ENCODE data around the gene MAP9. TPM values are rescaled to one million over a fixed set of nuclear protein-coding genes. Genes with fewer than 3 reads are reported as not detected.
"Not testable (repeated sequence)": the region's sequence is repeated elsewhere in the genome, so short reads cannot be mapped to it uniquely, and the experiment has no call there.

Gene MAP9
- total and polyA plus RNA-seq, 2 of the 4 experiments (the other 2 are of a cell fraction), result 4.0 to 6.6 TPM

DNA sequence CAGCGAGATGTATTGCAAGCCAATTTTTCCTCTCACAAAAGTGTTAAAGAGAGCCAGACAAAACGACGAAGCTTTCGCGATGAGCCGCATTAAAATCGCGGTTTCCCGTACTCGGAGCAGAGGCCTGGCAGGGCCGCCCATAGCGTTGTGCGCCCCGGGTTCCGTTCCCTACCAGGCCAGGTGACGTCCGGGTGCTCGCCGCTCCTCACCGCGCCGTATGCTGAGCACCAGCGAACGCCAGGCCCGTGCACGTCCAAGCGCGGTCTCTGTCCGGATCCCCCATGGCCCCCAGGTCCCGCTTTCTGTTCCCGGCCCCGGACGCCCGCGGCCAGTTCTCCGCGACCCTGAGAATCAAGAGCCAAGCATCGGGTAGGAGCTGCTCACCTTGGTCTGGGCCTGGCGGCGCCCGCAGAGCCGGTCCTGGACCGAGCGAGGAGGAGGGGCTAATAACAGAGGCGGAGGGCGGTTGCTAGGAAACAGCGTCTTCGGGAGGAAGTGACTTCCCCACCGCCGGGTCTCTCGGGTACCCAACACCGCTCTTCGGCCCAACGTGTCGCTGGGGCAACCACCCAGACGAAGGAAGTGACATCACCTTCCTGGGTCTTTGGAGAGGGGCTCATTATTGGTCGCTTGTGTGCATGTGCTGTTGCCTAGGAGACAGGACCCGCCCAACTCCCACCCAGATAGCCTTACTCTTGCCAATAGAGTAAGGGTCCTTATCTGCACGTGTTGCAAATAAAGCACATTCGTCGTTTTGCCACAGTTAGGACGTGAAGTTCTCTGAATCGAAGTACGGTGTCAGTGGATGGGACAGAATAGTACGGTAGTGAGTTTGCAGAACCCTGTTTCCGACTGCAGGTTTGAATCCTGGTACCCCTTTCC lies at the start of gene MAP9 (continued):
- no peak for TF ChIP-seq CHD1 (IDR thresholded peaks at IDR 0.05; ENCODE audit: low read depth, low read length)
- no peak for TF ChIP-seq MAFK (IDR thresholded peaks at IDR 0.05; ENCODE audit: low read depth, low read length)
- TF ChIP-seq, protein P1, sequence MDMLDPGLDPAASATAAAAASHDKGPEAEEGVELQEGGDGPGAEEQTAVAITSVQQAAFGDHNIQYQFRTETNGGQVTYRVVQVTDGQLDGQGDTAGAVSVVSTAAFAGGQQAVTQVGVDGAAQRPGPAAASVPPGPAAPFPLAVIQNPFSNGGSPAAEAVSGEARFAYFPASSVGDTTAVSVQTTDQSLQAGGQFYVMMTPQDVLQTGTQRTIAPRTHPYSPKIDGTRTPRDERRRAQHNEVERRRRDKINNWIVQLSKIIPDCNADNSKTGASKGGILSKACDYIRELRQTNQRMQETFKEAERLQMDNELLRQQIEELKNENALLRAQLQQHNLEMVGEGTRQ (IDR thresholded peaks at IDR 0.05; ENCODE audit: low read depth, low read length), result peak; percentile 71; the same call in 1 of the 2 replicates

DNA sequence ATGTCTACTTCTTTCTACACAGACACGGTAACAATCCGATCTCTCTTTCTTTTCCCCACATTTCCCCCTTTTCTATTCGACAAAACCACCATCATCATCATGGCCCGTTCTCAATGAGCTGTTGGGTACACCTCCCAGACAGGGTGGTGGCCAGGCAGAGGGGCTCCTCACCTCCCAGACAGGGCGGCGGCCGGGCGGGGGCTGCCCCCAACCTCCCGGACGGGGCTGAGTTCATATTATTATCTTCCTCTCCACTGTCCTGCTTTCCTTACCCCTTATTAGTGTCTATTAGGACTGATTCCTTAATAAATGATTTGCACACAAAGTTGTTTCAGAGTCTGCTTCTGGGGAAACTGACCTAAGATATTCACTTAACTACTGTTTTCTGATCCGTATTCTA lies 48.0 kb upstream of the MAP9 start:
- H3K9ac ChIP-seq (ENCODE audit: low read depth, low read length); H3K56ac ChIP-seq (ENCODE audit: extremely low read depth, insufficient read depth, low read length); H3K18ac ChIP-seq (ENCODE audit: low read depth, low read length); POLR2A ChIA-PET (ENCODE audit: unreplicated experiment); H3K14ac ChIP-seq (replicated peaks; ENCODE audit: low read depth, low read length); H3K36me3 ChIP-seq (ENCODE audit: control insufficient read depth, insufficient read depth, low read length); H3K23ac ChIP-seq (ENCODE audit: low read depth, low read length); CTCF ChIA-PET; H3K4ac ChIP-seq (ENCODE audit: low read depth, low read length); H4K20me1 ChIP-seq (ENCODE audit: insufficient read depth, low read length); H2AK5ac ChIP-seq (ENCODE audit: low read depth, low read length); H3K4me2 ChIP-seq (ENCODE audit: low read depth, low read length); intact Hi-C loops (cut with micrococcal nuclease); H3K27ac ChIP-seq (ENCODE audit: insufficient read depth, low read length); dilution Hi-C loops (cut with HindIII; ENCODE audit: low sequenced_read_pairs, unreplicated experiment); H2BK15ac ChIP-seq (ENCODE audit: low read depth, low read length); H3K9me3 ChIP-seq (ENCODE audit: control insufficient read depth, insufficient read depth, low read length); H2AFZ ChIP-seq (replicated peaks; ENCODE audit: low read length, poor library complexity); in situ Hi-C loops (cut with MboI; ENCODE audit: low sequenced_read_pairs); H4K5ac ChIP-seq (ENCODE audit: low read depth, low read length); H3K9me1 ChIP-seq (ENCODE audit: insufficient read depth, low read length); ATAC-seq (ENCODE audit: low read depth); H2BK120ac ChIP-seq (ENCODE audit: low read depth, low read length); H3K79me1 ChIP-seq (ENCODE audit: low read depth in 1 of 2, low read length in 2 of 2); H4K91ac ChIP-seq (ENCODE audit: insufficient read depth, low read depth, low read length); BruUV-seq (replicated peaks); H3K4me3 ChIP-seq (ENCODE audit: insufficient read depth, low read depth, low read length); H2BK20ac ChIP-seq (ENCODE audit: low read depth, low read length); DNase-seq; H2AK9ac ChIP-seq (replicated peaks; ENCODE audit: low read depth, low read length, poor library complexity); H2BK5ac ChIP-seq (ENCODE audit: low read depth, low read length, poor library complexity, severe bottlenecking); H4K8ac ChIP-seq (ENCODE audit: low read depth in 2 of 2, low read length in 2 of 2); H3K4me1 ChIP-seq (ENCODE audit: control insufficient read depth, insufficient read depth, low read length); H3K27me3 ChIP-seq (ENCODE audit: control insufficient read depth, insufficient read depth, low read length): not testable (repeated sequence)
- WGBS, 2 experiments (ENCODE audit: extremely low coverage in 2 of 2, insufficient read length in 1 of 2), result no CpG with 5 or more reads among the region's 11 CpGs
